GM12873 (cell line): ENCODE data around the gene CEP350.

ENCODE experiments used
- CTCF ChIP-seq: IDR thresholded peaks from 2 replicates; pipeline ENCODE4 v1.5.1; 2012; ENCODE audit warnings: low read depth, mild to moderate bottlenecking, moderate library complexity, low read length, control low read depth; ENCODE audit not compliant: insufficient read depth; ENCODE audit errors: missing control alignments

CEP350 gene, protein sequence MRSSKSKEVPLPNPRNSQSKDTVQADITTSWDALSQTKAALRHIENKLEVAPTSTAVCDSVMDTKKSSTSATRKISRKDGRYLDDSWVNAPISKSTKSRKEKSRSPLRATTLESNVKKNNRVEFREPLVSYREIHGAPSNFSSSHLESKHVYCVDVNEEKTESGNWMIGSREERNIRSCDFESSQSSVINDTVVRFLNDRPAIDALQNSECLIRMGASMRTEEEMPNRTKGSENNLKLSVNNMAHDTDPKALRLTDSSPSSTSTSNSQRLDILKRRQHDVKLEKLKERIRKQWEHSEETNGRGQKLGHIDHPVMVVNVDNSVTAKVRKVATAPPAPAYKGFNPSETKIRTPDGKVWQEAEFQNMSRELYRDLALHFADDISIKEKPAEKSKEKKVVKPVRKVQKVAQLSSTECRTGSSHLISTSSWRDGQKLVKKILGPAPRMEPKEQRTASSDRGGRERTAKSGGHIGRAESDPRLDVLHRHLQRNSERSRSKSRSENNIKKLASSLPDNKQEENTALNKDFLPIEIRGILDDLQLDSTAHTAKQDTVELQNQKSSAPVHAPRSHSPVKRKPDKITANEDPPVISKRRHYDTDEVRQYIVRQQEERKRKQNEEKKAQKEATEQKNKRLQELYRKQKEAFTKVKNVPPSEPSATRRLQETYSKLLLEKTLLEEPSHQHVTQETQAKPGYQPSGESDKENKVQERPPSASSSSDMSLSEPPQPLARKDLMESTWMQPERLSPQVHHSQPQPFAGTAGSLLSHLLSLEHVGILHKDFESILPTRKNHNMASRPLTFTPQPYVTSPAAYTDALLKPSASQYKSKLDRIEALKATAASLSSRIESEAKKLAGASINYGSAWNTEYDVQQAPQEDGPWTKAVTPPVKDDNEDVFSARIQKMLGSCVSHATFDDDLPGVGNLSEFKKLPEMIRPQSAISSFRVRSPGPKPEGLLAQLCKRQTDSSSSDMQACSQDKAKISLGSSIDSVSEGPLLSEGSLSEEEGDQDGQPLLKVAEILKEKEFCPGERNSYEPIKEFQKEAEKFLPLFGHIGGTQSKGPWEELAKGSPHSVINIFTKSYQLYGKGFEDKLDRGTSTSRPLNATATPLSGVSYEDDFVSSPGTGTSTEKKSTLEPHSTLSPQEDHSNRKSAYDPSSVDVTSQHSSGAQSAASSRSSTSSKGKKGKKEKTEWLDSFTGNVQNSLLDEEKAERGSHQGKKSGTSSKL (N-terminal part only)

GRCh38 chr1:179954493-179955286 is at the start of gene CEP350:
TSS of gene CEP350 (plus strand) at chr1:179954810. CDS start at chr1:179986182, 31,372 bp downstream.
- no peak for TF ChIP-seq CTCF

- no peak for TF ChIP-seq CTCF
These were observed 43.7 kb upstream of the CEP350 start for GRCh38 chr1:179910934-179911333.

GRCh38 chr1:179911812-179912211 is 42.8 kb upstream of the CEP350 start:
- no peak for TF ChIP-seq CTCF

GRCh38 chr1:179917601-179918429 is 36.8 kb upstream of the CEP350 start:
- no peak for TF ChIP-seq CTCF

DNA sequence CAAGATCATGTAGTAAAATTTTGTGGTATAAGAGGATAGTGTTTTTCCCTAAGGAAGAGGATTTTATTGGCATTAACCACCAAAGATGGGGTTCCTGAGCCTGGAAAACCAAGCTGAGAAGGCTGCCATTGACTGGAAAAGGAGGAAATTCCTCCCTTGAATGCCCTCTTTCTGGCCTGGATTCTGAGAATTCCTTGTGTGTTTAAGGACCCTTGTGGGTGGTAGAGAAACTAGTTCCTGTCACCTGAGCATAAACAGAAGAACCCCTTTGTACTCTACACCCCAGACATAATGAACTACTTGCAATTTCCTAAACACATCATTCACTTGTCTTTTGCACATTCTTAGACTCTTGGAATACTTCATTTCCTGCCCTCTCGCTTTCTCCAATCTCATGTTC is 33.1 kb upstream of the CEP350 start:
- TF ChIP-seq CTCF: no peak

DNA sequence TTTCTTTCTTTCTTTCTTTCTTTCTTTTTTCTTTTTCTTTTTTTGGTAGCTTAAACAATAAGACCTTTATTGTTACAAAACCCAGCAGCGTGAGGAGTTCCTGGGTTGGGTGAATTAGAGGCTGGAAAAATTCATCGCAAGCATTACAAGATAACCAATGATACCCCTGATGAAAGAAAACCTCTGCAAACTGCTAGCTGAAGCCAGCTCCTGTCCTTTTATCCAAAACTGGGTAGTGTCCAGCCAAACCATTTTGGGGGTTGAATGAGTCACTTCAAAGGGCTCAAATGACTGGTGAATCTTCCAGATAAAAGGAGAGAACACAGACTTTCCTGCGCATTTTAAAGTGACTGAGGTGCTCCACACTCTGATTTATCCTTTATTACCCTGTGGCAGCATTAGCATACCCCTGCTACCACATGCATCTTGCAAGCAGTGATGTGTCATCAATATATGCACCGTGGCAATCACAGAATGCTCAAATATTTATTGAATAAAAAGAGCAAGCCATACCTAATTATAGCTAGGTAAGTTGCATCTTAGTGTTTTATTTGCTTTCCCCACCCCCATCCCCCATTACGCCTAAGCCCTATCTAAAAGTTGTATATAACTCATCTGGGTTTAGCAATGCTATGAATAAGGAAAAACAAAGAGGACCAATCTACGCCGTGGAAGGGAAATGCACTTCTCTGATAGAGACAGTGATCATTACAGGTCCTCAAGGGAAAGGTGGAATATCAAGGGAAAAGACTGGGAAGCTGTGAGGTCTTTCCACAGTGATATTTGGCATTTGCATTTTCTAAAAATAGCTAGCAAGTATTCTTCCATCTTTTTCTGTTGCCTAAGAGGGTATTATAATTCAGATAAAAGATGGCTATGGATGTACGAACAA is 32.4 kb upstream of the CEP350 start:
- no peak for TF ChIP-seq CTCF
